Trophoblast cell (in vitro differentiated cells and primary cell): ENCODE measurements around the gene STAMBPL1.

ENCODE experiments used
- DNase-seq, 2 donors: peaks; one replicate each; pipeline ENCODE4 v3.0.0-alpha.2; 2016
- H2AFZ ChIP-seq: 2 replicates; pipeline ENCODE4 v1.6.1; 2013; ENCODE audit warnings: low read length, moderate library complexity, mild to moderate bottlenecking; ENCODE audit not compliant: insufficient read depth, poor library complexity
- H2AK5ac ChIP-seq: 2 replicates; pipeline ENCODE4 v1.6.1; 2013; ENCODE audit warnings: mild to moderate bottlenecking, low read length
- H2BK120ac ChIP-seq: 2 replicates; pipeline ENCODE4 v1.6.1; 2013; ENCODE audit warnings: low read length, mild to moderate bottlenecking, moderate library complexity; ENCODE audit not compliant: insufficient read depth, poor library complexity
- H2BK12ac ChIP-seq: 2 replicates; pipeline ENCODE4 v1.6.1; 2013; ENCODE audit warnings: mild to moderate bottlenecking, low read length, moderate library complexity
- H2BK5ac ChIP-seq: 2 replicates; pipeline ENCODE4 v1.6.1; 2013; ENCODE audit warnings: low read length, low read depth, moderate library complexity, mild to moderate bottlenecking; ENCODE audit not compliant: poor library complexity
- H3K14ac ChIP-seq: 2 replicates; pipeline ENCODE4 v1.6.1; 2013; ENCODE audit warnings: mild to moderate bottlenecking, low read length
- H3K18ac ChIP-seq: 2 replicates; pipeline ENCODE4 v1.6.1; 2013; ENCODE audit warnings: mild to moderate bottlenecking, low read length
- H3K23ac ChIP-seq: 2 replicates; pipeline ENCODE4 v1.6.1; 2013; ENCODE audit warnings: low read length
- H3K27ac ChIP-seq: 2 replicates; pipeline ENCODE4 v1.5.1; 2013; ENCODE audit warnings: low read depth, mild to moderate bottlenecking, inconsistent platforms, low read length, moderate library complexity
- H3K27me3 ChIP-seq: 2 replicates; pipeline ENCODE4 v1.6.1; 2013; ENCODE audit warnings: inconsistent platforms, mild to moderate bottlenecking, low read length, moderate library complexity; ENCODE audit not compliant: insufficient read depth
- H3K36me3 ChIP-seq, 2 experiments: 1 replicate in 1 of 2; 2 replicates in 1 of 2; pipeline ENCODE4 v1.6.1; 2013; ENCODE audit warnings: low read length in 2 of 2, mild to moderate bottlenecking in 2 of 2, moderate library complexity in 1 of 2; ENCODE audit not compliant: insufficient read depth in 2 of 2, control insufficient read depth in 1 of 2
- H3K4ac ChIP-seq: 2 replicates; pipeline ENCODE4 v1.6.1; 2013; ENCODE audit warnings: low read depth, mild to moderate bottlenecking, low read length, moderate library complexity
- H3K4me1 ChIP-seq, 2 experiments: 1 replicate in 1 of 2; 2 replicates in 1 of 2; pipeline ENCODE4 v1.6.1; 2013; ENCODE audit warnings: low read length in 2 of 2, mild to moderate bottlenecking in 2 of 2, moderate library complexity in 1 of 2; ENCODE audit not compliant: insufficient read depth in 2 of 2, control insufficient read depth in 1 of 2
- H3K4me2 ChIP-seq: 2 replicates; pipeline ENCODE4 v1.6.1; 2013; ENCODE audit warnings: inconsistent platforms, mild to moderate bottlenecking, low read length, moderate library complexity
- H3K4me3 ChIP-seq: 2 replicates; pipeline ENCODE4 v1.5.1; 2013; ENCODE audit warnings: mild to moderate bottlenecking, low read depth, low read length, inconsistent platforms
- H3K79me1 ChIP-seq: one replicate; pipeline ENCODE4 v1.6.1; 2013; ENCODE audit warnings: low read length
- H3K79me2 ChIP-seq: 2 replicates; pipeline ENCODE4 v1.6.1; 2013; ENCODE audit warnings: low read length, mild to moderate bottlenecking; ENCODE audit not compliant: control insufficient read depth, insufficient read depth, poor library complexity
- H3K9ac ChIP-seq: 2 replicates; pipeline ENCODE4 v1.6.1; 2013; ENCODE audit warnings: mild to moderate bottlenecking, low read length
- H3K9me3 ChIP-seq: 2 replicates; pipeline ENCODE4 v1.6.1; 2013; ENCODE audit warnings: low read depth, mild to moderate bottlenecking, control low read depth, inconsistent platforms, low read length; ENCODE audit not compliant: insufficient read depth
- H4K12ac ChIP-seq: 2 replicates; pipeline ENCODE4 v1.6.1; 2013; ENCODE audit warnings: low read depth, mild to moderate bottlenecking, low read length, moderate library complexity
- H4K8ac ChIP-seq: 2 replicates; pipeline ENCODE4 v1.6.1; 2013; ENCODE audit warnings: low read depth, mild to moderate bottlenecking, low read length, moderate library complexity
- H4K91ac ChIP-seq: one replicate; pipeline ENCODE4 v1.6.1; 2013; ENCODE audit warnings: low read depth, mild to moderate bottlenecking, low read length, moderate library complexity
- WGBS: extraction: QIAGEN DNeasy Blood & Tissue Kit; methylation state at CpG from one replicate; pipeline ENCODE4 v1.1.7; 2013; ENCODE audit warnings: missing lambda C conversion rate; ENCODE audit not compliant: insufficient read length, insufficient coverage; ENCODE audit errors: extremely low coverage; 5-methylcytosine and 5-hydroxymethylcytosine counted together

Gene STAMBPL1

GRCh38 chr10:88911116-88911515, 31.1 kb downstream of the STAMBPL1 start:
- Histone ChIP-seq H3K9ac (no peak overlapping the region), H4K91ac (no peak overlapping the region), H3K23ac (no peak overlapping the region), H3K27me3 (no peaks in the 10 kb centered on the region), H3K14ac (no peak overlapping the region), H3K79me2 (no peaks in the 10 kb centered on the region), H3K9me3 (no peaks in the 10 kb centered on the region), H3K4me1 (peaks cover 0 to 5% of the 10 kb centered on the region in 2 experiments), H3K27ac (no peak overlapping the region), H2BK120ac (no peak overlapping the region), H3K36me3 (no peaks in the 10 kb centered on the region), H3K4me3 (no peak overlapping the region), H2AK5ac (no peak overlapping the region), H3K4me2 (no peak overlapping the region), H3K18ac (no peak overlapping the region), H4K12ac (no peak overlapping the region), H2BK5ac (no peak overlapping the region), H3K79me1 (no peaks in the 10 kb centered on the region), H3K4ac (no peak overlapping the region), H4K8ac (no peak overlapping the region), H2AFZ (no peak overlapping the region), H2BK12ac (no peak overlapping the region)
- no peak for DNase-seq
- no CpG with 5 or more reads among the region's 1 CpG for WGBS

- Histone ChIP-seq H3K79me2 (no peaks in the 10 kb centered on the region), H3K4me1 (peaks cover 0 to 5% of the 10 kb centered on the region in 2 experiments), H2BK12ac (no peak overlapping the region), H3K14ac (no peak overlapping the region), H3K27me3 (no peaks in the 10 kb centered on the region), H3K18ac (no peak overlapping the region), H3K79me1 (no peaks in the 10 kb centered on the region), H3K4me3 (no peak overlapping the region), H2BK120ac (no peak overlapping the region), H3K4ac (no peak overlapping the region), H3K36me3 (no peaks in the 10 kb centered on the region), H4K12ac (no peak overlapping the region), H3K9ac (no peak overlapping the region), H2AFZ (no peak overlapping the region), H2BK5ac (no peak overlapping the region), H4K91ac (no peak overlapping the region), H3K27ac (no peak overlapping the region), H2AK5ac (no peak overlapping the region), H3K23ac (no peak overlapping the region), H3K9me3 (no peaks in the 10 kb centered on the region), H4K8ac (no peak overlapping the region), H3K4me2 (no peak overlapping the region)
- no peak for DNase-seq
- no CpG with 5 or more reads among the region's 3 CpGs for WGBS
Observed at GRCh38 chr10:88911851-88912250, 31.8 kb downstream of the STAMBPL1 start.

GRCh38 chr10:88913127-88913526, 33.1 kb downstream of the STAMBPL1 start:
- Histone ChIP-seq H3K27ac (no peak overlapping the region), H3K4me3 (no peak overlapping the region), H3K9me3 (no peaks in the 10 kb centered on the region), H2BK120ac (no peak overlapping the region), H3K9ac (no peak overlapping the region), H3K4ac (no peak overlapping the region), H4K8ac (no peak overlapping the region), H3K23ac (no peak overlapping the region), H3K4me2 (no peak overlapping the region), H2AK5ac (no peak overlapping the region), H3K4me1 (peaks cover 0 to 5% of the 10 kb centered on the region in 2 experiments), H4K91ac (no peak overlapping the region), H3K36me3 (no peaks in the 10 kb centered on the region), H3K79me1 (no peaks in the 10 kb centered on the region), H4K12ac (no peak overlapping the region), H3K14ac (no peak overlapping the region), H3K18ac (no peak overlapping the region), H3K79me2 (no peaks in the 10 kb centered on the region), H2BK12ac (no peak overlapping the region), H2BK5ac (no peak overlapping the region), H3K27me3 (no peaks in the 10 kb centered on the region), H2AFZ (no peak overlapping the region)
- no CpG with 5 or more reads among the region's 9 CpGs for WGBS
- DNase-seq, result no peak

- H2BK5ac ChIP-seq, result no peak overlapping the region
- no CpG with 5 or more reads among the region's 5 CpGs for WGBS
- H3K79me1 ChIP-seq, result no peaks in the 10 kb centered on the region
- H3K14ac ChIP-seq, result no peak overlapping the region
- H3K23ac ChIP-seq, result no peak overlapping the region
- H4K8ac ChIP-seq, result no peak overlapping the region
- no peak overlapping the region for H2AFZ ChIP-seq
- H3K27me3 ChIP-seq, result no peaks in the 10 kb centered on the region
- no peak overlapping the region for H3K9ac ChIP-seq
- H3K4me3 ChIP-seq, result no peak overlapping the region
- H3K9me3 ChIP-seq, result no peaks in the 10 kb centered on the region
- H2AK5ac ChIP-seq, result no peak overlapping the region
- no peak overlapping the region for H4K12ac ChIP-seq
- H3K4me1 ChIP-seq, result peaks cover 0 to 5% of the 10 kb centered on the region in 2 experiments
- no peak overlapping the region for H4K91ac ChIP-seq
- H2BK12ac ChIP-seq, result no peak overlapping the region
- no peaks in the 10 kb centered on the region for H3K79me2 ChIP-seq
- DNase-seq, result no peak
- no peak overlapping the region for H3K27ac ChIP-seq
- no peak overlapping the region for H3K18ac ChIP-seq
- no peak overlapping the region for H3K4me2 ChIP-seq
- no peaks in the 10 kb centered on the region for H3K36me3 ChIP-seq
- no peak overlapping the region for H3K4ac ChIP-seq
- no peak overlapping the region for H2BK120ac ChIP-seq
Observed at GRCh38 chr10:88913788-88914187, 33.7 kb downstream of the STAMBPL1 start.
